GM12873 (cell line): ENCODE results near the gene SLC25A21.

Experiments used
- CTCF ChIP-seq: IDR thresholded peaks from 2 replicates; pipeline ENCODE4 v1.5.1; 2012; ENCODE audit warnings: low read depth, mild to moderate bottlenecking, moderate library complexity, low read length, control low read depth; ENCODE audit not compliant: insufficient read depth; ENCODE audit errors: missing control alignments

SLC25A21 gene

DNA sequence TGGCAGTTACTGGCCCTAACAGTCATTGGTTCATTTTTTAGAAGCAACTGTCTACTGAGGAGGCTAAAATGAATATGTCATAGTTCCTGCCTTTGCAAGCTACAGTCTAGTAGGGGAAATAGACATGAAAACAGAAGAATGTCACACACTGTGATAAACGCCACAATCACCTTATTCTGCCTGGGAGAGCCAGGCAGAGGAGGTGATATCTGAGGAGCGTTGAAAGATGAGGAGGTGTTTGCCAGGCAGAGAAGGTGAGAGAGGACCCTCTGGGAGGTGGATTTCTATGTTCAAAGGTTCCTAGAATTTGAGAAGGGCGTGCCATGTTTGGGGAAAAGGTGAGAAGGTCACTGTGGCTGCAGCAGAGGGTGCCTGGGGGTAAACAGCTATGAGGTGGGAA is 325.0 kb downstream of the SLC25A21 start:
- no peak for TF ChIP-seq CTCF

GRCh38 chr14:36845356-36846012 is 326.9 kb downstream of the SLC25A21 start:
- no peak for TF ChIP-seq CTCF

DNA sequence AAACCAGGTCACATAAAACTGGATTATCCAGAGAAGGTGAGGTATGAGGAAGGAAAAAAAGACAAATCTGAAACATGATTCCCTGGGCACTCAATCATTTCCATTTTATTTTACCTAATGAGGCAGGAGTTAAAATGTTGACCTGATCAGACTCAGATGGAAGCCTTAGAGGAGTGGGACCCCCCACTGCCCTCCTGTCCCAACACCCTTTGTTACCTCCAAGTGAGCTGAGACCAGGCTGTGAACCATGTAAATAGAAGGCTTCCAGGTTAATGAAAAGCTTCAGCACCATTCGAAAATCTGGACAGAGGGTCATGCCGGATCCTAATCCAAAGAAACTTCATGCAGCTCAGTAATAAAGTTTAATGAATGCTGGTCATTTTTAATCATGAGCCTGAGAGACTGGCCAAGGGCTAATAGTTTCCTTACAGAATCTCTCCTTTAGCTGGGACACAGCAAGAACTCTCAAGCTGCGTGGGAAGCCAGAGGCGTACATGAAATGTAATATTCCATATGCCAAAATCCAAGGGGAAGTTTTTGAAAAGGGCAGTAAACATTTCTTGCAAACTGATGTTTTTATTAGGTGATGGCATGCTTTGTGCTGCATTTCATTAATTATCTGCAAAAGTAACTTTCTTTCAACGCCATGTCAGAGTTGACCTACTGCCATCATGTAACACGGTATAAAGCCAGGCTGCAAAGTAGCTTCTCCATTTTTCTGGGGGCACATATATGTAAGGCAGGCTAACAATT is 327.8 kb downstream of the SLC25A21 start:
- TF ChIP-seq CTCF = no peak

- no peak for TF ChIP-seq CTCF
These were observed 329.0 kb downstream of the SLC25A21 start for GRCh38 chr14:36843410-36843809.

DNA sequence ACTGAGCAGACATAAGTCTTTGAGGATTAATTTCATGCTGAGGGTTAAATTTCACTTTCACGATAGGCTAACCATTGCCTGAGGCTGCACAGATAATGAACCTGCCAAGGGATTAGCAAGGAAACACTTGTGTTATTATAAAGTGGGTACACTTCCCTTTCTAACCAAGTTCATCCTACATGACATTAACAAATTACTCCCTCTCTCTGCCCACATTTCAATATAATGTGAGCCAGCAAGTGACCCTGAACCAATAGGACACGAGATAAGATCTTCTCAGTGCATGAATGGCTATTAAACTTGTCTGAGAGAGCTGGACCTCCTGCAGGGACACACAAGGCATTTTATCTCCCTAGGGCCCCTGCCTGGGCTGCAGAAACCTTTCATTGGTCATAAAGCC is 337.3 kb downstream of the SLC25A21 start:
- TF ChIP-seq CTCF = no peak

GRCh38 chr14:36834293-36834692 is 338.1 kb downstream of the SLC25A21 start:
- TF ChIP-seq CTCF = no peak

DNA sequence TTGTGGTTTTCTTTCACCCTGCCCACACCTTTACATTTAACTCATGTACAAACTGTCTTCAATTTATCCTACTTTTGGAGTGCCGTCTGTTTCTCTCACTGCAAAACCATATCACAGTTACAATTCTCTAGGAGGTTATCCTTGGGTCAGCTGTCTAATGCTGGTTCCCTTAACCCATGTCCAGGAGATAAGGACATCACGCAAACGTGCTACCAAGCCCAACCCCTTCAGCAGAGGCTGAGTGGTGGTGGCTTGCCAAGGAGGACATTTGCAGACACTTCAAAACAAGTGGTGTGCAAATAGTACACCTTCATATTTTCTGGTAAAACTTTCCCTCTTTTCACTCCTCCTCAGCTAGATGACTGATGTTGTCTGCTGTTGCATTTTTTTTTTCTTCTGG is 342.9 kb downstream of the SLC25A21 start:
- TF ChIP-seq CTCF = no peak
